SHP77 (cell line): Measurements from ENCODE around the gene OR2W3.

Source experiments
- DNase-seq, 2 experiments: peaks; one replicate each; lab custom pipeline; 2025; lab: John Stamatoyannopoulos, UW

Gene OR2W3

GRCh38 chr1:247895163-247895637 lies at the start of gene OR2W3:
TSS of gene OR2W3 (plus strand) at chr1:247895587. CDS start at chr1:247895587, 0 bp downstream.
- no peak for DNase-seq

GRCh38 chr1:247845693-247846017 lies 49.7 kb upstream of the OR2W3 start:
- DNase-seq, result no peak

- DNase-seq, result no peak
These were observed 47.0 kb upstream of the OR2W3 start for GRCh38 chr1:247848346-247848745.

- DNase-seq, result no peak
These were observed 45.8 kb upstream of the OR2W3 start for GRCh38 chr1:247849616-247850015.

GRCh38 chr1:247854899-247855545 lies 40.4 kb upstream of the OR2W3 start:
- DNase-seq, result no peak

GRCh38 chr1:247855911-247856310 lies 39.5 kb upstream of the OR2W3 start:
- DNase-seq, result no peak

- DNase-seq, result no peak
These were observed 38.1 kb upstream of the OR2W3 start, which contains the start of gene TRIM58 for GRCh38 chr1:247857069-247857984. TSS of gene TRIM58 (plus strand) at chr1:247857187. CDS start at chr1:247857247, 60 bp downstream.

- no peak for DNase-seq
These were observed 37.3 kb upstream of the OR2W3 start for GRCh38 chr1:247857985-247858619.

- DNase-seq, result no peak
These were observed 32.6 kb upstream of the OR2W3 start for GRCh38 chr1:247862756-247863155.

GRCh38 chr1:247864644-247865043 lies 30.7 kb upstream of the OR2W3 start:
- DNase-seq, result no peak

- no peak for DNase-seq
These were observed 30.0 kb upstream of the OR2W3 start for GRCh38 chr1:247865416-247865815.

- DNase-seq, result no peak
These were observed 12.0 kb upstream of the OR2W3 start for GRCh38 chr1:247883346-247883745.

- DNase-seq, result no peak
These were observed 10.5 kb upstream of the OR2W3 start for GRCh38 chr1:247884797-247885413.

GRCh38 chr1:247895976-247896375 lies 589 bp downstream of the OR2W3 start:
- DNase-seq, result no peak

- DNase-seq, result no peak
These were observed 8.7 kb downstream of the OR2W3 start for GRCh38 chr1:247904122-247904521.

GRCh38 chr1:247905181-247905580 lies 9.8 kb downstream of the OR2W3 start:
- no peak for DNase-seq

- no peak for DNase-seq
These were observed 10.6 kb downstream of the OR2W3 start for GRCh38 chr1:247905910-247906503.

GRCh38 chr1:247906504-247907047 lies 11.2 kb downstream of the OR2W3 start:
- DNase-seq, result no peak

GRCh38 chr1:247908766-247909165 lies 13.4 kb downstream of the OR2W3 start:
- no peak for DNase-seq

GRCh38 chr1:247913786-247914185 lies 18.4 kb downstream of the OR2W3 start:
- no peak for DNase-seq

GRCh38 chr1:247914941-247915662 lies 19.7 kb downstream of the OR2W3 start:
- no peak for DNase-seq
